H1 (cell line): ENCODE results near the gene RGL2. TPM values are rescaled to one million over a fixed set of nuclear protein-coding genes. Genes with fewer than 3 reads are reported as not detected.

Source experiments
- SIN3A ChIP-seq, 2 experiments: IDR thresholded peaks in 1 of 2; conservative IDR thresholded peaks in 1 of 2; 2 replicates each; pipeline ENCODE4 v1.6.1; 2011 to 2012; ENCODE audit warnings: low read length in 2 of 2, improper control_type of control experiment in 1 of 2, low read depth in 1 of 2, mild to moderate bottlenecking in 1 of 2
- polyA plus RNA-seq, 7 experiments: library from polyadenylated mRNA; depleted of rRNA in 3 of 7; stranded (reverse) in 5 of 7; unstranded in 2 of 7; fragments of >200 nt in 5 of 7; fragments of 200-250 nt in 2 of 7; gene quantifications; 1 replicate in 5 of 7; 2 replicates in 1 of 7; 4 replicates in 1 of 7; pipeline versions ENCODE4 v1.2.1 to v1.2.3, GENCODE V29; 2011 to 2013; ENCODE audit warnings: missing spikeins in 2 of 7, mixed read lengths in 2 of 7
- total RNA-seq: library from RNA; stranded (reverse); fragmentation: NEBNext Ultra II Directional; extraction: Animal tissue kit (Norgen Biotek cat#: 25700); gene quantifications from 2 replicates; pipeline ENCODE4 v1.2.1, GENCODE V29; 2021

Gene RGL2
- total and polyA plus RNA-seq, 2 of the 8 experiments (the other 6 are each of a cell fraction or from before 2014, with no cell fraction given) = 58.1 to 80.3 TPM

- TF ChIP-seq SIN3A (conservative IDR thresholded peaks at IDR 0.05 in 1 of 2, IDR thresholded peaks at IDR 0.05 in 1 of 2; ENCODE audit: low read depth in 1 of 2, low read length in 2 of 2) = no peak
- TF ChIP-seq, all 59 proteins: peak for 0
Measured at GRCh38 chr6:33336495-33336894, 37.8 kb upstream of the RGL2 start (continued).
